ENCODE data around the gene MGAT5.

MGAT5 gene

GRCh38 chr2:134229540-134229939, 24.3 kb upstream of the MGAT5 start:
- no peak for ATAC-seq
- TF ChIP-seq OSR1 (CRISPR knock-in tag; IDR thresholded peaks at IDR 0.05), result no peak
- no peak for TF ChIP-seq ARNTL (CRISPR knock-in tag; IDR thresholded peaks at IDR 0.05; ENCODE audit: borderline replicate concordance, low read depth)
- no peak for TF ChIP-seq CSDC2 (CRISPR knock-in tag; IDR thresholded peaks at IDR 0.05)

GRCh38 chr2:134230885-134231284, 23.0 kb upstream of the MGAT5 start:
- TF ChIP-seq GLIS3 (CRISPR knock-in tag; IDR thresholded peaks at IDR 0.05) (no peak), BACH2 (CRISPR knock-in tag; IDR thresholded peaks at IDR 0.05; ENCODE audit: borderline replicate concordance) (no peak), SNAI2 (CRISPR knock-in tag; IDR thresholded peaks at IDR 0.05) (no peak), RARB (CRISPR knock-in tag; IDR thresholded peaks at IDR 0.05) (no peak), ZC3H10 (CRISPR knock-in tag; IDR thresholded peaks at IDR 0.05) (no peak), ZNF8 (CRISPR knock-in tag; IDR thresholded peaks at IDR 0.05) (no peak), CREB5 (CRISPR knock-in tag; IDR thresholded peaks at IDR 0.05; ENCODE audit: low read depth) (no peak), TSHZ2 (CRISPR knock-in tag; IDR thresholded peaks at IDR 0.05) (no peak), PATZ1 (CRISPR knock-in tag; IDR thresholded peaks at IDR 0.05; ENCODE audit: borderline replicate concordance) (no peak), CSDC2 (CRISPR knock-in tag; IDR thresholded peaks at IDR 0.05) (no peak)
- no peak for ATAC-seq

- ATAC-seq, result no peak
- no peak for TF ChIP-seq PPARA (CRISPR knock-in tag; IDR thresholded peaks at IDR 0.05; ENCODE audit: borderline replicate concordance)
- TF ChIP-seq ESRRG (CRISPR knock-in tag; IDR thresholded peaks at IDR 0.05), result no peak
- no peak for TF ChIP-seq ZNF70 (CRISPR knock-in tag; IDR thresholded peaks at IDR 0.05)
- TF ChIP-seq ZC3H10 (CRISPR knock-in tag; IDR thresholded peaks at IDR 0.05), result no peak
- no peak for TF ChIP-seq ZFP30 (CRISPR knock-in tag; IDR thresholded peaks at IDR 0.05)
- TF ChIP-seq TSHZ2 (CRISPR knock-in tag; IDR thresholded peaks at IDR 0.05), result no peak
- TF ChIP-seq RARB (CRISPR knock-in tag; IDR thresholded peaks at IDR 0.05), result no peak
These were observed 22.4 kb upstream of the MGAT5 start for GRCh38 chr2:134231301-134231964.

- ATAC-seq, result no peak; the same call in 2 of the 3 replicates
- TF ChIP-seq ZNF565 (CRISPR knock-in tag; conservative IDR thresholded peaks at IDR 0.05; ENCODE audit: low read depth), result no peak
- TF ChIP-seq BACH2 (CRISPR knock-in tag; IDR thresholded peaks at IDR 0.05; ENCODE audit: borderline replicate concordance), result no peak
- no peak for TF ChIP-seq ZFP30 (CRISPR knock-in tag; IDR thresholded peaks at IDR 0.05)
- no peak for TF ChIP-seq ZNF70 (CRISPR knock-in tag; IDR thresholded peaks at IDR 0.05)
These were observed 21.9 kb upstream of the MGAT5 start for GRCh38 chr2:134231965-134232340.

GRCh38 chr2:134232461-134232860, 21.4 kb upstream of the MGAT5 start:
- ATAC-seq, result no peak
- TF ChIP-seq PPARA (CRISPR knock-in tag; IDR thresholded peaks at IDR 0.05; ENCODE audit: borderline replicate concordance) (no peak), RARB (CRISPR knock-in tag; IDR thresholded peaks at IDR 0.05) (no peak), TCF4 (CRISPR knock-in tag; IDR thresholded peaks at IDR 0.05; ENCODE audit: borderline replicate concordance) (no peak), CSDC2 (CRISPR knock-in tag; IDR thresholded peaks at IDR 0.05) (no peak), POU6F1 (CRISPR knock-in tag; IDR thresholded peaks at IDR 0.05; ENCODE audit: borderline replicate concordance, low read depth) (no peak), GLIS3 (CRISPR knock-in tag; IDR thresholded peaks at IDR 0.05) (no peak), ZFP3 (CRISPR knock-in tag; IDR thresholded peaks at IDR 0.05) (no peak), CREB5 (CRISPR knock-in tag; IDR thresholded peaks at IDR 0.05; ENCODE audit: low read depth) (no peak), ARNTL (CRISPR knock-in tag; IDR thresholded peaks at IDR 0.05; ENCODE audit: borderline replicate concordance, low read depth) (no peak), ZNF565 (CRISPR knock-in tag; conservative IDR thresholded peaks at IDR 0.05; ENCODE audit: low read depth) (no peak), SNAI2 (CRISPR knock-in tag; IDR thresholded peaks at IDR 0.05) (no peak)
